Endometrial microvascular endothelial cells (primary cell): ENCODE data around the gene ACTR3C. TPM values are rescaled to one million over a fixed set of nuclear protein-coding genes. Genes with fewer than 3 reads are reported as not detected.
"Not testable (repeated sequence)": the region's sequence is repeated elsewhere in the genome, so short reads cannot be mapped to it uniquely, and the experiment has no call there.

Experiments used
- in situ Hi-C: cut with HindIII; loops from 2 replicates; pipeline ENCODE4 v1.10.0; 2017; ENCODE audit warnings: low sequenced_read_pairs, low pct_unique_long_range_greater_than_20kb; ENCODE audit errors: inconsistent ontology term
- total RNA-seq: library from RNA; depleted of rRNA; stranded (reverse); fragments of >200 nt; gene quantifications from one replicate; pipeline ENCODE4 v1.2.3, GENCODE V29; 2015; ENCODE audit errors: inconsistent ontology term

Gene ACTR3C
- total RNA-seq, 1 donor from 2014 or later, result not detected

DNA sequence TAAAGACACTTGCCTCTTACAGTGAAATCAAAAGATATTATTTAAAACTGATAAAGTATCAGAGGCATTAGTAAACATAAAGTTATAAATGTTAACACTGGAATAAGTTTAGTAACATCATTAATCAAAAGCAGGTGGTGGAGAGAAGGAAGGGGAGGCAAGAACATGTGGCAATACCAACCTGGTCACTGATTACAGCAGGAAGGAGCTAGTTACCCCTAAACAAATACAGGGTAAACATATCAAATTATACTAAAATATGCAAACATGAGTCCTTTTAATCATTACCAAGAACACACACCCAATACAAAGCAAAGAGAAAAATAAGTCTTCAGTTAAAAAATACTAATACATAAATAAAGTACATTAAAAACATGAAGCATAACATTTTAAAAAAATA, 25.4 kb downstream of the ACTR3C start:
- in situ Hi-C loops, result not testable (repeated sequence)

DNA sequence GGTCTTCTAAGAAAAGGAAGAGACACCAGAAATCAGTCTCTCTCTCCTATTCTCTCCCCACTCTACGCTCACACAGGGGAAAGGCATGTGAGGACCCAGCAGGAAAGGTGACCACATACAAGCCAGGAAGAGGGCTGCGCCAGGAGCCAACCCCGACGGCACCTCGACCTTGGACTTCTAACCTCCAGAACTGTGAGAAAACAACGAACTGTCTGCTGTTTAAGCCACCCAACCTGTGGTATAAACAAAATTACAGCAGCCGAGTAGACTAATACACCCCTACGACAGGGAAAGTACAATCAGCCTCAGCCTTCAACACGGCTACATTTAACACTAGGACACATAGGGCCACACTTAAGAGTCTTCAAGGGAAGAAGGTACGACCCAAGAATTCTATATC, 26.5 kb downstream of the ACTR3C start:
- in situ Hi-C loops, result not testable (repeated sequence)

DNA sequence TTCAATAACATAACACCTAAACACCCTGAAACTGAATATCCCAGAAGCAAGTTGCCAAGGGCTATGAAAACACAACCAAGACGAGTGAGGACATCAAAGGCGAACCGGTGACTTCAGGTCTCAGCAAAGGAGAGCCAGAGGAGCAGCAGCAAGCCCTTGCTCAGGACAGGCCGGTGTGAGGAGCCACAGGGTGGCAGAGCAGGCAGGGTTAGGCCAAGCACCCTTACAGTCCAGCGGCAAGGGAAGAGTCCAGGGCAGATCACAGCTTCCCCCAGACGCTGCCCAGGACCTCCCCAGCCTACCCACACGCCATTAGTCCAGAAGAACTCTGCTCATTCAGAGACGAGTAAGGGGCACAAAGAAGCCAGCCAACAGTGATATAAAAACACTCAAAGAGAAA, 27.7 kb downstream of the ACTR3C start:
- in situ Hi-C loops, result not testable (repeated sequence)

DNA sequence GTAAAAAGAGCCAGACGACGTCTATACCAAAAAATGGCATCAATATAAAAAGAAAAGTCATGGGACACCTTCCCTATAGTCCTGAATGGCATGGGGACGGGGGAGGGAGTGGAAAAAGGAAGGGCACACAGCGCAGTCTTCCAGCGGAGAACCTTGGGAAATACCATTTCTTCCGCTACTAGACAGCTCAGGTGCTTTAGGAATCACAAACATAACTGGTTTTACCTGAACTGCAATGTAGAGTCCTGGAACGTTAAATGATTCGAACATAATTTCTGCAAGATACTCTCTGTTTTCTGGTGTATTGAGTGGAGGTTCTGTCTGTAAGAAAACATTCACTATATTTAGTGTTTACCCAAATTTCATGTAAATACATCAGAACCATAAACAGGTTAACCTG, 28.3 kb downstream of the ACTR3C start:
- in situ Hi-C loops, result not testable (repeated sequence)

DNA sequence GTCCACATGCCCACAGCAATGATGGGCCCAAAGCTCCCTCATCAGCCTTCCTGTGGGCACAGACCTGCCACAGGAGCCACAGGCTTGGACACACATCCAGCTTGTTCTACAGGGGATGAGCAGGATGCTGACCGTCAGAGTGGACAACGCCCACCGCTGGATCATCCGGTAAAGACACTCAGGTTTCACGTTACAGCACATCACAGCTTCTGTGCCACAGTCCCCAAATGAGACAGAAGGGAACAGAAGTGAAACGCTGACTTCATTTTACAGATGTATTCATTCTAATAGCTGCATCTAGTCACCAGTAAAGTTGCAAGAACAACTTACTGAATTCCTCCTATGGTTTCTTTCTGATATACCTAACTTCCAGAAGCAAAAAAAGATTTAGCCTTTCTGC, 33.0 kb downstream of the ACTR3C start:
- in situ Hi-C loops, result not testable (repeated sequence)

DNA sequence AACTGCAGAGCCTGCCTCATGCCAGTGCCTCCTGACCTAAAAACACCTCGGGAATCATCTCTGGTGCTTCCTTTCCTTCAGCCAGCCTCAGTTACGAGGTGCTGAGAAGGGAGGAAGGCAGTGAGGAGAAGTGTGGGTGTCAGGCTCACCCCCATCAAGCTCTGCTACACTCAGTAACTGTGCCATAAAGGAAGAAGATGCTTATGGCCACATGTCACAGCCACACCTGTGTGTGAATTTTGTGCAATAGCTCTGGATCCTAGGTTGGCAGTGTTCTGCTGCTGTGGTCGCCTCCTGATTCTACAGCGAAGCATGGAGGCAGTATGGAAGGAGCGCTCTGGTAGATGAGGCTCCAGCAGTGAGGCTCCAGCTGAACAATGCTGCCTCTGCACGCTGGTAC, 34.5 kb downstream of the ACTR3C start:
- in situ Hi-C loops, result not testable (repeated sequence)

DNA sequence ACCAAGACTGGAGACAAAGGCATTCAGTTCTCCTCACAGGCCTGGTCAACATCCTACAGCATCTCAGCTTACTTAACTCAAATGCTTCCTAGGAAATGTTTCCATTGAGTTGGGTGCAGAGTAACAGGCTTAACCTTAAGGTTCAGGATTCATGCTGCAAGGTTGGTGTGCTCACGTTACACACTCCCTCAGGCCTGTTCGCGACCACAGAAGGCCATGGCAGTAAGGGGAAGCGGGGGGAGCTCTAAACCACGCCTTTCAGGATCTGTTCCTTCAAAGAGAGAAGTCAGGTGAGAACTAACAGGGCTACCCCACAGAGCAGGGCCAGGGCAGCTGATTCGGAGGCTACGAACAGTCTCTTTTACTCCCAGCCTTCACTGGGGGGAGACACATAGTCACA, 35.5 kb downstream of the ACTR3C start:
- in situ Hi-C loops, result not testable (repeated sequence)

DNA sequence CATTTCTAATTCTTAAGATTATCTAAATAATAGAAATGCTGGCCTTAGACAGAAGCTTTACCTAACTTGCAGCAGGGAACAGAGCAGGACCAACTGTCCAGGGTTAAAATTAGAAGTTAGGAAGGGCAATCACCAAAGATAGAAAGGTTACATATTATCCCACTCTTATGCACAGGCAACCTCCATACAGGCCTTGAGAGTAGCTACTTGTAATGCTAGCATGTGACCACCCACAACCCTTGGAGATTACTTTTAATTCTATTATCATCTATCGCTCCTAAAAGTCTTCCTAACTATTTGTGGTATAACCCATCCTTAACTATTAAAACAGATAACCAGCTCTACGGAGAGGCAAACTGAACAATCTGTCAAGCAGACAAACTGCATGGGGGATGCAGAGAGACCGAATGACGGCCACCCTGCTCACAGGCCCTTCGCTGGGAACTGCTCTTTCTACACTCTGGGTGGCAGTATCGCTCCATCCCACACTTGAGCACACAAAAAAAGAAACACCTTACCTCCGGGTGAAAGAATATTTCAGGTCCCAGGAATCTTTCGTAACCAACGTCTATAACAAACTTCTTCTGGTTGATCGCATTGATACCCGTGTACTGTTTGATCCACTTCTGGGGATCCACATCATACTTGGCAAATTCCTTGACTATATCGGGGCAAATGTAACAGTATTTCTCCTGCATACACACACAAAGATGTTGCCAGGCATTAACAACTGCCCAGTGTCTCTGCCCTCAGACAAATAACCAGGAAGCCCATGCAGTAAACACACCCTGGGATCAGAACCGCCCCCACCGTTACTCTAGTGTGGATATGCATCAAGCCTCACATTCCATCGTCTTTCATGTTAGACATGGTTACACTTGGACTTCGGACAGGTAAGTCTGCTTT, 37.2 kb downstream of the ACTR3C start:
- in situ Hi-C loops, result not testable (repeated sequence)

DNA sequence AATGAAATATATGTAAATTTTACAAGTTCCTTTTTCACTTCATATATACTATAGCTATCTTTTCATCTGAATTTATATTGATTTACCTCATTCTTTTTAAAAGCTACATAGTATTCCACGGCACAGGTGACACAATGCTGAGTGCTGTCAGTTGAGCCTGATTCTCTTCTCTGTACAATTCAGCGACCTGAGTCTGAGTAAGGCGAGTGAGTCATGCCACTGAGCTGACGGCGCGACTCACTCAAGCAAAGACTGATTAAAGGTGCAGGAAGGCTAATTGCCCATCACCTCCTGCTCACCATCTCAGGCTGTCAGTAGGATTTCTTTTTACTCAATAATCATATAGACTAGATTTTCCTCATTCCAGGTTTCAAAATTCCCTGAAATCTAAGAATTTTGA, 39.7 kb downstream of the ACTR3C start:
- in situ Hi-C loops, result not testable (repeated sequence)

DNA sequence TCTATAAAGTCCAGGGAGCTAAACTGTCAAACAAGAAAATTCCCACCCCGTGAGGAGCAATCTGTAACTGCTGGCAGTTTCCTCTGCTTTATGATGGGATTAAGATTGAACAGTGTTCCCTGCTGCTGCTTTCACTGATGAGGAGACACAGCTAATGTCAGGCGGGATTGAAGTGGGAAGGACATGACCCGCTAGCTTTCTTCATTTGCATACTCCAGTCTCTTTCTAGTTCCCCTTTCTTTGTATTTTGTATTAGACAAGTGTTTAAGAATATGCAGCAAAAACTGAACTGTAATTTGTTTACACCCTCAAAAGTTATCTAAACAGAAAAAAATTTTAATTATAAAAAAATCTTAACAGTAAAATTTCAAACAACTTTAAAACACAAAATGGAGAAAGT, 40.2 kb downstream of the ACTR3C start:
- in situ Hi-C loops, result not testable (repeated sequence)

DNA sequence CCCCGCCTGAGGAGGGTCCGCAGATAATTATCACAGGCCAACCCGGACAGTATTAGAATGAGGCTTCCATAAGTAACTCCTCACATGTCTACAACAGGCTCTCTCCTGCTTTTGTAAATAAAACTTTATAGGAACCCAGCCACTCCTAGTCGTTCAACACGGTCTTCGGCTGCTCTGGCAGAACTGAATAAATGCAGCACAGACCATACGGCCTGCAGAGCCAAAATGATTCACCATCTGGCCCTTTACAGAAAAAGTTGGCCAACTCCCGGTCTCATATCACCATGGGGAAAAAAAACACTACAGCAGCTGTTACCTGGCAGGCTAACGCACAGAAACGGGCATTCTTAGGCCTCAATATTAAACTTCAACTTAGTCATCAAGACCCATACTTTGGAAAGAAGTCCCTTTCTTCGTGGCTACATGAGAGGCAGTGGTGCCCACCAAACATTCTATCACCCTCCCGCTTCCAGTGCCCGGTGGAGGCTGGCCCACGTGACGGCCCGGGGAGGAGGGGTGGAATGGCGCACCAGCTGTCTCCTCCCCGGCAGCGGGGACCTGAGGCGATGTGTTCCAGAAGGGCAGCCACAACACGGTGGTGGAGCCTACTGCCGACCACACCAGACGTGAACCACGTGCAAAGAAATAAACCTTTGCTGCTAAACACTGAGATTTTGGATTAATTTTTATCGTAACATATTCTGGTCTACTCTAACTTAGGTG, 41.5 kb downstream of the ACTR3C start:
- in situ Hi-C loops, result not testable (repeated sequence)

DNA sequence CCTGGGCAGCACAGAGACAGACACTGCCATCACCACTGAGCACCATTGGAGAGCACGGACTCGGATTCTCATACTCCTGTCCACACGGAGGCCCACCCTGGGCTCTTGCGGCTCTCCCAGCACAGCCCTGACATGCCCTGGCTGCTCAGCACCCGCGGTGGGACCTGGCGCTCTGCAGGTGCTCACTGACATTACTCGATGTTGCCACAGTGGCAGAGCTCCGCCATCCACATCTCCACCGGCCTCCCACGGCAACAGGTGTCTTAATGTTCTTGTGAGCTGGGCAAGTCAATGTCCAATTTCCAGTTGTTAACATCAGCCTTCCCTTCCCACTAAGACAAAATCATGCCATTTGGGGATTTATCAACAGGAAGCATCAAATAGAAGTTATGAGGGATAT, 45.0 kb downstream of the ACTR3C start:
- in situ Hi-C loops, result not testable (repeated sequence)

DNA sequence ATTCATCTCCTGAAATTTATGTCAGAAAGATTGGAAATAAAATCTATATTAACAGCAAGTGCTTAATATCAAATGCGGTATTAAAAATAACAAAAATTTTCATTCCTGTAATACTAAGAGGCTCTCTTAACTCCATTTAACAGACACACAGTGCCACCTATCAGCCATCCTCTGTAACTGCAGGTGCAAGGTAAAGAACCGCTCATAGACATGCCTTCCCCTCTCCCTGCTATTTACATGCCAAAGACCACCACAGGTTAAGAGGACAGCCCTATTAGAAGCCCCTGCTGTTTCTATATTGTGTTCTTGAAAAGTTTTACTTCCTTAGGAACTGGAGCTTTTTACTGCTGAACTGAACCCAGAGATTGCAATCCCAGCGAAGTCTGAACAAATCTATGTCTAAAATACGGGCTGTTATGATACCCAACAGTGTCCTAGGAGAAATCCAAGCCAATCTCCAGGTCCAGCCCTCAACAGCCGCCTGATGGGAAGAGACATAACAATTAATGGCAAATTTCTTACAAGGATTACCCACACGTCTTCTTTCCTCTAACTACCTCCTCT, 47.1 kb downstream of the ACTR3C start:
- in situ Hi-C loops, result not testable (repeated sequence)

DNA sequence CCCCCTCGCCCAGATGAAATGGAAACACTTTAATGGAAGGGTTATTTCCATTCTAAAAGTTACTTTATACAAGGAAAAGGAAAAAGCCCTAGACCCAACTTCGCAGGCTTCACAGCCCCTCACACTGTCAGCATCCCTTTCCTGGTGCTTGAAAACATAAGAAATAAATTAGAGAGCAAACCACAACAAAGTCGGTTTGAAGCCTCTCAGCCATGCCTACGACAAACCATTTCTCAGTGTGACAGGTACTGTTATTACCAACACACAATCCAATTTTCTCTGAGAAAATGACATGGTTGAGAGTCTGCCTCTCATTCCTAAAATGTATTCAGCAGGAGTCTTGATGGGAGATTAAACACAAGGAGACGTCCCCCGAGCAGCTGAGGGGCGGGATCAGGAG, 51.4 kb downstream of the ACTR3C start:
- in situ Hi-C loops, result not testable (repeated sequence)

DNA sequence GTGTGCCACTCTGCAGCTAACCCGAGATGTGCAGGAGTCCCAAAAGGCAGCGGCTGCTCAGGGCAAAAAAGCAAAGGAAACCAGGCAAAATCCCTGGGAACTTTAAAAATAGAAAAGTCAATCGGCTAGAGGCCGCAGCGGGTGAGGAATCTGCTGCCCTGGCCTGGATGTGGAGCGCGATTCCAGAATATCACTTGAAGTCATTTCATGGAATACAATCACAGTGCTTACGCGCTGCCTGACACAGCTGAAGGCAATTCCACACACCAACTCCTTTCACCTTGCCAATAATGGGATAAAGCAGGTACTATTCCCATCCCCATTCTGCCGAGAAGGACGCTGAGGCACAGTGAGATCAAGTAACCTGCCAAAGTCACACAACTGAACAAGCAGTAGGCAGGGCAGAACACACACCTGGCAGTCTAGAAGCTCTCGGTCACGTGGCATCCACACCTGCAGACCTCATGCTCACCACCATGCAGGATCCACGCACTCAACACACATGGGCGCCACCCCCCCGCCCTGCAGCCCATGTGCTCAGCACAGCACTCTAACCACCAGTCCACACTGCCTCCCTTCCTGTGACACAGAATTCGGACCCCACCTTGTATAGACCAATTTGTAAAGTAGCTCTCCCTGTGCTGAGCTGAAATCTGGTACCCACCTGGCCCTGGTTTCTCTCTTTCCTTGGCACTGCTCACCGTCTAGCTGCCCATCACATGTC, 53.1 kb downstream of the ACTR3C start:
- in situ Hi-C loops, result not testable (repeated sequence)

DNA sequence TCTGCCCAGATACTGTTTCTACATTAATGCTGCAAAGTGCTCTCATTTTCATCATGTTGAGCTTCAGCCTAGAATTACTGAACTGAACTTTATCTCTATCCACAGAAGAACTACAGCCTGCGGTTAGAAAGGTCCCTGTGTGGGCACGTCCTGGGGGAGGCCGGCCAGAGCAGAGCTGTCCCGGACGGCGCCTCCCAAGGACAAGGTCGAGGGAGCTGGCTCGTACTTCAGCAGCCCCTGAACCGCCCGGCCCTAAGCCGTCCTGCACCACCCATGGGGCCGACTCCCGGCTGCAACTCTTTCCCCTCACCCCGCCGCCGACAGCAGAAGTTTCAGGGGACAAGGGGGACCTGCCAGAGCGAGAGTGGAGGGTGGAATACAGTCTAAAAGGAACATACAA, 54.5 kb downstream of the ACTR3C start:
- in situ Hi-C loops, result not testable (repeated sequence)

DNA sequence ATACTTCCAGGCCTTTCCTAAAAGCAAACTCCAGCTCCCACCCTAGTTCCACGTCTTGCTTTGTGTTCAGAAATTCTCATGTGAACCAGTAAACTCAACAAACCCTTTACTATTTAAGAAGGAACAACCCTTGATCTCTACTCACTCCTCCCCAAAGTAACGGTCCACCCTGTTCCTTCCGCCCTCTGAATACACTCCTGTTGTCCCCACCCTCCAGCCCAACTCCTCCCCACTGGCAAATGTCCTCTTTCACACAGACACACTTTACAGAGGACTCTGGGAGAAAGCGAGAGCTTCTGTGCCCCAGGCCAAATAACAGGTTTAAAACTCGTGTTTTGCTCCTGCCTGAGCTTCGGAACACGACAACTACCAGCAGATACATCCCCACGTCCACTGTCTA, 55.1 kb downstream of the ACTR3C start:
- in situ Hi-C loops, result not testable (repeated sequence)

DNA sequence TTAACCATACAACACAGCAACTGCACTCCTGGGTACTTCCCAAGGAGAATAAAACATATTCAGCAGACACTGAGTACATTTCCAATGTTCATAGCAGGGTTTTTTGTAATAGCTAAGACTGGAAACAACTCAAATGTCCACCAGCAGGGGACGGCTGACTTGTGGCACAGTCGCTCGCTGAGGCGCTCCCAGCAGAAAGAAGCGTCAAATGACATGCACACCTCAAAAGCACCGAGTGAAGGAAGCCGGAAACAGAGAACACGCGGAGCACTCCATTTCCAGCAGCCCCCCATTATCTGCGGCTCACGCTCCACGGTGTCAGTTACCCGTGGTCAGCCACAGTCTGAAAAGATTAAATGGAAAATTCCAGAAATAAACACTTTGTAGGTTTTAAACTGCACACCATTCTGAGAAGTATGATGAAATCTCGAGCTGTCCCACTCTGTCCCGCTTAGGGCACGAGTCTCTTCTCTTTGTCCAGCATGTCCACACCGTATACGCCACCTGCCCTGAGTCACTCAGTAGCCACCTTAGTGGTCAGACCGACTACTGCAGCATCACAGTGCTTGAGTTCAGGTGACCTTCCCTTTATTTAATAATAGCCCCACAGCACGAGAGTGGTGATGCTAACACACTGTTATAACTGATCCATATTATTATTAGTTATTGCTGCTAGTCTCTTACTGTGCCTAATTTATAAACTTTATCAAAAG, 56.2 kb downstream of the ACTR3C start:
- in situ Hi-C loops, result not testable (repeated sequence)

DNA sequence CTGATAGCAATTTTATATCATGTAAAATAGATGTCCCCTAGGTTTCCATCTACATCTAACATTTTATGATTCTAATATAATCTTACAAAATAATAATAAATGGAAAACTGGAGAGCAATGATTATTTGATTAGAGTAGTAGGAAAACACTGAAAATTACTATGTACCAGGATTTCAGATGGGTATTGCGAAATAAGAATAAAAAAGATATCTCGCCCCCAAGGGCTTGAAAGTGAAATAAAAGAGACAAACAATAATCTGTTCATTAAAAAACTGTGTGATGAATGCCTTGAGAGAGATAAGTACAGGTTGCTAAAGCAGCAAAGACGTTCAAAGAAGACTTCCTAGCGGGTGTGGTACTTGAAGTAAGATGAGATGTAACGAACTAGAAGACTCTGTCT, 60.7 kb downstream of the ACTR3C start:
- in situ Hi-C loops, result not testable (repeated sequence)
